ENCODE data around the gene LARGE1.

LARGE1 gene
- 3.2 to 6.4 (median 5.0) reads per million in 3 experiments for total RNA-seq

DNA sequence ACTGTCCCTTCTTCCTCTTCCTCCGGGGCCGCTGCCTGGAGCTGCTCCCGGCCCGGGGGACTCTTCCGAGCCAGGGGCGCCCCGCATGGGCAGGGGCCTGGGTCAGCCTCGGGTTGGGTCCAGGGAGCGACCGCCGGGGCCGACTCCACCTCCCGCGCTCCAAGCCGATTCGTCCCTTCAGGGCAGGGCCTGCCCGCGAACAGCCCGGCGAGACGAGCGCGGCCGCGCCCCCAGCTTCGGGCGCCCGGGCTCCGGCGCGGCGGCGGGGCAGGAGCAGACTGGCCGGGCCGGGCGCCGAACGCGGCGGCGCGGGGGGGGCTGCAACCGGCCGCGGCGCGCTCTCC, at the start of gene LARGE1:
Gene LARGE1 (minus strand): TSS at position 280 of the 344 bp plus-strand sequence.
- DNase-seq = no peak

DNA sequence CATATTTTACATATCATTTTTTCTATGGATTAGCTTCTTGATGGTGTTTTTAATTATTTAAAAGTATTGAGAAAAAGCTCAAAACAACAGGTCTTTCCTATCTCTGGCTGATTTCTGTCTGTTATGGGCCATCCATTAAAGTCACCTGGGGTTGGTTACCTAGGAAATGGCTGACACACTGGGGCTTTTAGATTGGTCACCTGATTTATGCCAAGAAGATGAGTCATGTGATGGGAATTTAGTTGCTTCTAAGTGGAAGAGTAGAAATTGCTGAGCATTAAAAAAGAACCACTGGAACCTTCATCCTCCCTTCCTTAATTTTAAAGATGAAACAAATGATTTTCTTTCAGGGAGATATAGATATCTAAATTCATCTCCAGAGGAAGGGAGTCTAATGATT, 48.8 kb upstream of the LARGE1 start:
- no peak for DNase-seq

DNA sequence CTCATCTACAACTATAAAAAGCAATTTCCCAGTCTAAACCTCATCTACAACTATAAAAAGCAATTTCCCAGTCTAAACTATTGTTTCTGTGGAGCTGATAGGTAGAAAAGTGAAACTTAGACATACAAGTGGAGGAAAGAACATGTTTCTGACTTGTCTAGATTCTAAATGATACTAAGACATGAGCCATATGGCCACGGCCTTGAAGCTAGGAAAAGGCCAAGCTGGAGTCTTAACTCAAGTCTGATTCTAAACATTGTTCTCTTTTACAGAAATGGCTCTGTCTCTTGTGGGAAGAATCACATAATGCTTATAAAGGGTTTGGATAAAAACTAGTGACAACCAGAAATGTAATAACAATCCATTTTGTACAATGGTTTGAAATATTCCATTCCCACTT, 43.8 kb upstream of the LARGE1 start:
- DNase-seq = no peak

DNA sequence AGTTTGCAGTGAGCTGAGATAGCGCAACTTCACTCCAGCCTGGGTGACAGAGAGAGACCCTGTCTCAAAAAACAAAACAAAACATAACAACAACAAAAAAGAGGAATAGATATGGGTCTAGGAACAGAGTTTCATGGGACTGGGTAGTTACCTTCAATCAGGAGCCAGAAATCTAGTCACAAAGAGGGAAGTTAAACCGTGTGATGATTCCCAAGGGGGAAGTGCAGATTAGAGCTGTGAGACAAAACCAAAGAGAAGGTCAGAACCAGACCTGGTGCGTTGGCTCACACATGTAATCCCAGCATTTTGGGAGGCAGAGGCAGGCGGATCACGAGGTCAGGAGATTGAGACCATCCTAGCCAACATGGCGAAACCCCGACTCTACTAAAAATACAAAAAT, 42.1 kb upstream of the LARGE1 start:
- DNase-seq = no peak

DNA sequence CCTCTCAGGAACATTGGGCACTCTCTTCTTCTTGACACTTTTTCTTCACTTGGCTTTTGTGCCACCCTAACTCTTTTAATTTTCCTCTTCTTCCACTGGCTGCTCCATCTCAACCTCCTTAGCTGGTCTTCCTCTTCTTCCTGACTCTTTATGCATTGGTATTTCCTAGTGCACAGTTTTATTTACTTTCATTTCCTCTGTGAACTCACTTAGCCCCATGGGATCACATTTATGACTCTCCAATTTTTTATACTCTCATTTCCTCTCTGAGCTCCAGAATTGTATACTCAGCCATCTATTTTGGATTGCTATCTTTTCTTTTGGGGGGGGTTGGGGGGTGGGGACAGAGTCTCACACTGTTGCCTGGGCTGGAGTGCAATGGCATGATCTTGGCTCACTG, 38.5 kb upstream of the LARGE1 start:
- DNase-seq = no peak

DNA sequence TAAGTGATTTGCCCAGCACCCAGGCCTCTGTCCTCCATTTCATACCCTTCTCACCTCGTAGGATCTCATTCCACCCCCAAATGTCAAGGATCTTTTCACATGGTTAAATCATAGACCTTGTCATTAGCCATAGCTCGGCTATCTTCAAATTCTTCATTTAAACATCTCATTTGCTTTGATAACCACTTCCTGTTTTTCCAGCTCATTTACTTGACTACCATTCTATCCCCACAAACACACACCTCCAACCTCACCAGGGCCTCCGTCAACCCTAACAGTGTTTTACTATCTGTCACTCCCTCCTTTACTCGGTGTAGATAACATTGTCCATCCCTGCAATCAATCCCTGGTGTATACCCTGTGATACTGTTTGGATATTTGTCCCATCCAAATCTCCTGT, 36.8 kb upstream of the LARGE1 start:
- DNase-seq = no peak

DNA sequence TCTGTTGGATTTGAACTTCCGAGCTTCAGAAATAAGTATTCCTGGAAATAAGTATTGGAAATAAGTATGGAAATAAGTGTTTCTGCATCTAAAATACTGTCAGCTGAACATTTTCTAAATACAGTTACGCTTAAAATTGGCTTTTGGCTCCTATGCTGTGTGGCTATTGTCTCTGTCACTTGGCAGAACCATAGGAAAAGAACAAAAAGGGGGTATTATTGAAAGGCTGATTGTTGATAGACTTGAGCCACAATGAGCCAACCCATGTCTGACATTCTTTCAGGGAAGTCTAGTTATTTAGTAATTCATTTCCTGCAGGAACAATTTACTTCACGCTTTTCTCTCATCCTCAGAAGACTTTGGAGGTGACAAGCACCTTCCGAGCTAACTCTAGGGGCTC, 32.5 kb upstream of the LARGE1 start:
- no peak for DNase-seq

DNA sequence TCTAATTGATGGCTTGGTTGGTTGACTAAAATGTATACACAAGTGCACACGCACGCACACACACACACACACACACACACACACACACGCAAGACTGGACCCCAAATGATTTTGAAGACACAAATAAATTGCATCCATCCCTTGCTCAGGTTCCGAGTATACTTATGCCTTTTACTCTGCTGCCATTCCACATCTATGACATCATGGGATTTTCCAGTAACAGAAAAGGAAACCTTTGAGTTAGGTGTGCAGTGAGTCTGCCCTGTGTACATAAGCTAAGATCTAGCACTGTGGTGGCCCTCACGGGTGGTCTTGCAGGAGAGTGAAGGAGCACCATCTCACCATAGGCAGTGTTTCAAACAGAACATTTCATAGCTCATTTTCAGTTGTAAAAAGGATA, 20.5 kb upstream of the LARGE1 start:
- DNase-seq = no peak

DNA sequence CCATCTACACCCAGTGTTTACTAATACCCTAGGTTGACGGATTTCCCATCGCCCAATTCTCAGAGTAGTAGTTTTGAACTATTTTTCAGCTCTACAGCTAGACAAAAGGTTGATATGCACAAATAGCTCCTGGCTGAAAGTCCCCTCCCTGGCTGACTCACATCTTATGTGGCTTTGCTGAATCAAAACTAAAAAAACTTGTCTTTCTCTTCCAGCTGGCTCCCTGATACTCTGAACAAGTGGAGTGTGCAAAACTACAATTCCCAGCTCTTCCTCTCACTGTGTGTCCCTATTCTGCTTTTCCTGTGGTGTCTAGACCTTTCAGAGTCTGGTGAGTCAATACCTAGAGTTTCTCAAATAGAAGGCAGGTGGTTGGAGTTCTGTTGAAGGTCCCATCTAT, 12.7 kb upstream of the LARGE1 start:
- DNase-seq = no peak

DNA sequence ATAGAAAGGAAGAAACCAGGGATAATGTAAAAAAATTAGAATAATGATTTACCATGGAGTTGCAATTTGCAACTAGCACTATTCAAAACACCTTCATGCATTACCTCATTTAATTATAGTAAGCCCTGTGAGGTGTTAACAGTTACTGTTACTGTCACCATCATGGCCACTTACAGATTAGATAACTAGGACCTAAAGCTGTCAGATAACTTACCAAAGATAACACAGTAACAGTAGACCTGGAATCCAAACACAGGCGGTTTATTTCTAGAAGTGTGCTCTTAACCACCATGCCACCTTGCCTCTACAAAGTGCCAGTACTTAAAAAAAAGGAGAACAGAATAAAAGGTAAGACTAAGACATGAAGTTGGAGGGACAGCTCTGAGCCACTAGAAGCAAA, 11.1 kb upstream of the LARGE1 start:
- no peak for DNase-seq

DNA sequence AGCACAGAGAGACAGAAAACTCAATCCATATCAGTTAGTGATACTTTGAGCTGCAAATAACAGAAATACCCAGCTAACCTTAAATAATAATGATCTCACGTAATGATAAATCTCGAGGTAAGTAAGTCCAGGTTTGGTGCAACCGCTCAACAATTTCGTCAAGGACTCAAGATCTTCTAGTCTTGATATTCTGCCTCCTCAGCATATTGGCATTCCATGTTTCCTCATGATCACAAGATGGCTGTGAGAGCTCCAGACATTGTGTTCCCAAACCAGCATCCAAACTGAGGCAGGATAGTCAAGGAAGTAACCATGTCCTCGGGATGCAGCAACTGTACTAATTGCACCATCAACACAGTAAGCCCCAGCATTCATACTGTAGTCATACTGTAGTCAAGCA, 7.5 kb upstream of the LARGE1 start:
- no peak for DNase-seq

DNA sequence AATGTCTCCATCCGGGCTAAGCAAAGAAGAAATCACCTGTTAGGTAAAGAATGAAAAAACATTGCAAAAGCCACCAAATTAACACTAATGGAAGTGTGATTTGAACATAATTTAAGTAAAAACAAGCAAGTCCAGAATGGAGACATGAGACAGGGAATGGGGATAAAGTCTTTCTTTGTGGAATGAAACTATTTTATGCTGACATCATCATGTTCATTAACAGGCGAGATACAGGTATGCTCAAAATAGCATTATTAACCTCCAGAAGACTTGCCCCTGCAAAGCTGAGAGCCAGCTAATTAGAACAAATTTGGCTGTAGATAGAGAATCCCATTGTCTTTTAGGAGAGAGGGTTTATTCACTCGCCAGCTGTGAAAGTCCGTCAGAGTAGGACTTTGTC, 4.9 kb upstream of the LARGE1 start:
- DNase-seq = no peak

DNA sequence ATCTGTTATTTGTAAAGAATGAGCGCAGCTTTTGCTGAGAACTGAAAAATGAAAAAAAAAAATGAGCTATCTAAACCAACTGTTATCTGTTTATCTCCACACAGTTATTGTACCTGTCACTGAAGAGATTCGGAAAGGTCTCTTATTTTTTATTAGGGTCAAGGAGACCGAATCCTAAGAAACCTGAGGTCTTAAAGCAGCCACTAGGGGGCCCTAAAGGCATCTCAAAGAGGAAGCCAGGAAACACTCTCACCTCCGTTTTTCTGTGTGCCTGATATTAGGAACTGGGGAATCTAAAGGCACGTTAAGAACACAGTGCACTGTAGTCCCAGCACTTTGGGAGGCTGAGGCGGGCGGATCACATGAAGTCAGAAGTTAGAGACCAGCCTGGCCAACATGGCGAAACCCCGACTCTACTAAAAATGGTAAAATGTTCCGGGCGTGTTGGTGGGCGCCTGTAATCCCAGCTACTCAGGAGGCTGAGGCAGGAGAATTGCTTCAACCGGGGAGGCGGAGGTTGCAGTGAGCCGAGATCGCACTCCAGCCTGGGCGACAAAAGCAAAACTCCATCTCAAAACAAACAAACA, 3.5 kb upstream of the LARGE1 start:
- DNase-seq = peak; percentile 23

DNA sequence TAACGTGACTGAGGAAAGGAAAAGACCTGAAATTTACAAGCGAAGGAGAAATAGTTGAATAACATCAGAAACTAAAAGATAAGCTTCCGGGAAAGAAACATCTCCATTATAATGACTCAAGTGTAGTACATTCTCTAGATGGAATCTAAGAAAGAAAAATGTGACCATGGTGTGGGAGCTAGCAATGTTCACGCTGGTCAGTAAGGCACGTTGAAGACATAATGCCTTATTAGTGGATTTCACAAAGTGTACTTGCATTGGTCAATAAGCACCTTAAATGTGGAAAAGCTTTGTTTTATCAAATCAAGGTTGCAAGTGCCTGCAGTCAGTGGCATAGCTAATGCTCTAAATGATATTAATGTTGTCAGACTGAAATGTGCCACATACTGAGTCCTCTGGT, 2.8 kb upstream of the LARGE1 start:
- no peak for DNase-seq

DNA sequence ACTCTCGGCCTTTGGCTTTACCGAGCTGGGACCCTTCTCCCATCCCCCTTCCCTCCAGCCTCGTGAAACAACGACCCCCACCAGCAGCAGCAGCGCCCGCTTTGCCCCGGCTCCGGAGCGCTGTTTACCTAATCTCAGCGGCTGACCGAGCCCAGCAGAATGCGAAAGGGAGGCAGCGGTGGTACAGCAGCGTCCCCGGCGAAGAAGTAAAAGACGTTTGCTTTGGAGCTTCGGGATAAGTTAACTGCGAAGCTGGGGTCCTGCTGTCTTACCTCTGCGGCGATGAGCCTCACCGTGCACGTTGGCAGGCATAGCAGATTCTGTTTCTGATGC, 2.0 kb upstream of the LARGE1 start:
- peak; percentile 8 for DNase-seq

DNA sequence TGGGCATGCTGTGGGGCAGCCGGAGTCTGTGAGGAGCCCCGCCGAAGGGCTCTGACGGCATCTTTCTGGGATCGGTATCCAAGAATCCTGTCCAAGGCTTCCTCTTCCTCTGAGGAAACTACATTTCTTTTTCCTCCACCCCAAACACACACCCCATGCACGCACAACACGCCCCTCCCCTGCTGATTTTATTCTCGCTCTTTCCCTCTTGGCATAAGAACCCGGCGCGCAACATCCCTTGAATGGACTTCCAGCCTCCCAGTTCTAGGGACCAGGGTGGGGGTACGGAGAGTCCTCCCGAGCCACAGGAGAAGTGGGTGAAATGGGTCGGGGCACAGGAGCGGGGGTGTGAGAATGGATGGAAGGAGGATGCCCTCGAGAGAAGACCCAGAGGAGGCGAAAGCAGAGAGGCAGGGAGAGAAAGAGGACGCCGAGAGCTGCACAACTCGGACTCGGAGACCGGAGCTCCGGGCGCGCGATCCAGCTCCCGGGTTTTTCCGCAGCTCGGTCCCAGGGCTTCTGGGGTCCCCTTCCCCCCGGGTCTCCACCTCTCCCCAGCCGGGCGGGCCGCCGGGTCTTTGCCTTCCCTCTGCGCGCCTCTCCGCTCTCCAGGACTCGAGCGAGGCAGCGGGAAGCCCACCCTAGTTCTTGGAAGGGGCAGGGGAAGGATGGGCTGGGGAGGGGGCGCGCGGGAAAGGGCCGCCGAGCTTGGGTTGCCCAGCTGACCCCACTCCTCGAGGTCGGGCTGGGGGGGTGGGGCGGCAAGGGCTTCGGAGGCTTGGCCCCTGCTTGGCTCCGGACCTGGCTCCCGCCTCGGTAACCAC, 1.5 kb upstream of the LARGE1 start:
- DNase-seq = no peak

DNA sequence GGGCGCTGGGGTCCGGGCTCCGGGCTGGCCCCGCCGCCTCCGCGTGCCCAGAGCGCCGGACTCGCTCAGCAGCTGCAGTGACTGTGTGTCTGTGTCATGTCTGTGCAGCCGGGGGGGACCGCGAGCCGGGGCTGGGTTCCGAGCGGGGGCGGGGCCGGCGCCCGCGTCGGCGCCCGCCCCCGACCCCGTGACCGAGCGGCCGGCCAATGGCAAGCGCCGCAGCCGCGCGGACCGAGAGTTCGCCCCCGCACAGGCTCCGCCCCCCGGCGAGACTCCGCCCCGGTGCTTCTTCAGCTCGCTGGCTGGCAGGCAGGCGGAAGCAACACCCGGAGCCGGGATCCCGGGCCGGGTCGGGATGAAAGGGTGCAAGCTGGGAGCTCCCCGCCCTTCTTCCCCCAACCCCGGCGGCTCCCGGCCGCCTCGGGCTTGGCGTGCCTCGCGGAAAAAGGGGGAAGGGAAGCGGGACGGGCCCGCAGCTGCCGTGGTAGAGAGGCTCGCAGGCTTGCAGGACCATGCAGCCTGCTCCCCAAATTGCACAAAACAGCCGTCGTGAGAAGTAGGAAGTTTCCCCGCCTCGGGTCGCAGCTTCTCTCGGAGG, 750 bp upstream of the LARGE1 start:
- DNase-seq = peak; percentile 81

DNA sequence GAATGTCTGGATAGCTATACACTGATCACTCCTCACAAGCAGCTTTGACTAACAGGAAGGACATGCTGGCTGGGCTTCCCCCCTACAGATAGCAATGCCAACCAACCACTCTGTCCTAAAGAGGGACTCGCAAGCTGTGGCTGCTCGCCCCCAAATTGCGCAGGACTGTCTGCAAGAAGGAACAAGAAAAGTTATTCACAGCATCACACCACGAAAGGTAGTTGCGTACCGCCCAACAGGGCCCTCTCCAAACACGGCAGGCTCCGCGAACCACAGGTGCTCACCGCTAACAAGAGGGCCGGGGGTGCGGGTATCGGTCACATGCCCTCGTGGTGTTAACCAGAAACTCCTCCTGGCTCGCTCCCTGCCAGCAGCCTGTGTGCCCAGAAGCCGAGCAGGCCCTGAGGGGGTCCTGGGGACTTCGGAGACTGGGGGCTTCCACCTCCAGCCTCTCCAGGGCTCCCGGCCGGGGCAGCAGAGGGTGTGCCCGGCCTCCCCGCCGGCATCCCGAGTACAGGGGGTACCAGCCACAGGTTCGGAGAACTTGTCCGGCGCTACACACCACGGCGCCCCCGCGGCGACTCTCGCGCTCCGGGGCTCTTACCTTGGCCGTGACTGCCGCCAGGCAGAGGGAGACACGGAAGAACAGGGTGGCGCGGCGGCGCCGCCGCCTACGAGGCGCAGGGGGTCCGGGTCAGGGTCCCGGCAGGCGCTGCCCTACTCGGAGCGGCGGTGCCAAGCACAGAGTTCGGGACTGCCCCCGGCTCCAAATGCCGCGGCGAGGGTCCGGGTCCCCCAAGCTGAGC, 682 bp downstream of the LARGE1 start:
- no peak for DNase-seq

DNA sequence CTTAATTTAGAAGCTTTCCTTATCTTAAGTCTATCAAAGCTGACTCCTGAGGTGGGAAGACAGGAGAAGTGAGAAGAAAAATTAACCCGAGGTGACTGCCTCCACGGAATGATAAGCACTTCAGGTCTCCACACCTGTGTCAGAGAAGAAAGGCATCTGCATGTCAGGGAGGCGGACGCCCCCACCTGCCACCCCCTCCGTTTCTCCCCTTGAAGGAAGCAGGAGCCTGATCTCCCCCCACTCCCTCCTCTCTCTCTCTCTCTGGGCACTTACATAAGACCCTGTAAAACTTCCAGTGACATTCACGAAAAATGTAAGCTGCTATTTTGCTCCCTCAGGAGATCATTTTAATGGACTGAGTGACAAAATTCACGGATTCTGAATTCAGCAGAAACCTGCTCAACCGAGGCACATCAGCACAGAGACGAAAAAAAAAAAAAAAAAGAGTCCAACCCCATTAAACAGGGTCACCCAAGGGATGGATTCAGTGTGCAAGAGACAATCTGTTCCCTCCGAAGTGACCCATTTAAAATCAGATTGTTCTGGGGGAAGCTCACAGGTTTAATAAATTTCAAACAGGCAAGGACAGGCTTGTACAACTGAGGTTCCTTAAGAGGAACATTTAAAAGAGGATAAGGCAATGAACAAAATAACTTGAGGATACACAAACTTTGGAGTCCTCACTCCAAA, 1.5 kb downstream of the LARGE1 start:
- DNase-seq = no peak

DNA sequence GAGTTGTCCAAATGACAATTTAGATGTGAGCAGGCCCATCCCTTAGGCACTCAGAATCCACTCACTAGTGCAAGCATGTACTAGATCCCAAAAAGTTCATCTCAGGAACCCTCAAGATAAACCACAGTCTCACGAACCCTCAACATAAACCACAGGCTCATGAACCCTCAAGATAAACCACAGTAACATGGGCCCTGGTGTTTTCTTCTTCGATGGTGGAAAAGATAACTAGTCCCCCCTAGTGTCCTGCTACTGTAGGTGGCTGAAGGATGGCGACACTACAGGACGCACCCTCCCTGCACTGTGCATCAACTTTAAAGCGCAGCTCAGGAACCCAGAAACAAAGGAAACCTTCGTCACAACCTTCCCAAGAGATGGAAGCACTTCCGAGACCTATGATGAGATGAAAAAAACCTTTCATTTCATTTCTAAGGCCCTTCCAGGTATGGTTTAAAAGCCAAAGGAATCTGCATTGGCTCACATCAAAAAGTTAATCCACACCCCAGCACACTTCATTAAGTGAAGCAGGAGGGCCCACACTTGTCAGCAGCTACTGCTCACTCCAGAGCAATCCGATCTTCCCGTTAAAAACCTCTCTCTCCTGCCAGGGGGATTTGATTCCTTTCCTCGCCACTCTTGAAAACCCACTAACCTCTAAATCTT, 2.4 kb downstream of the LARGE1 start:
- no peak for DNase-seq

DNA sequence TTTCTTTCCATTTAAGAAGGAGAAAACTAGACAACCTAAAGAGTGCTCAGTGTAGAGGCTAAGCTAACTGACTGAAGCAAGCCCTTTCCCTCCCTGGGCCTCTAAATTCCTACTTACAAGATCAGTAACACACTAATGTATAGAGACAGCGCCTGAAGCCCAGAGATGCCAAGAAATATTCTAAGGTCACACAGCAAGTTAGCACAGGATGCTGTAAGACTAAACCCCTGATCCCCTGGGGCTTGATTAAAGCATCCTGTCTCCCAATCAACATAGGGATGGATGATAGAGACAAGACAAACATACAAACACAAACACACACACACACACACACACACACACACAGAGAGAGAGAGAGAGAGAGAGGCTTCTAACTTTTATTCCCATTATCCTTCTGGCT, 5.6 kb downstream of the LARGE1 start:
- DNase-seq = no peak

DNA sequence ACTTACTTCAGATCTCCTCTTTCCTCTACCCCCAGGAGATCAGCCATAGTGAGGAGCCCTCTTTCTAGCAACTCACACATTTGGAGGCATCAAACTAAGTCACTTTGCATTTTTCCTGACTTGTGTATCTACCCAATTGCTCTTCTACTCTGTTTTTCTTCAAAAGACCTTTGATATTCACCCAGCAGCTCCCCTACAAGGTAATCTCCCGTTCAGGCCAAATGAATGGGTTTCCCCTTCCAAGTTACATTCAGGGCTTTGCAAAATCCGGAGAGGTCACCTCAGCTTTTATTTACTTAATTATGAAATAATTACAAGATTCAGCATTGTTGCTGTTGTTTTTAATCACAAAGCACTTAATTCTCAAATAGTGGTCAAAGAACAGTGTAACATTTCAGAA, 6.1 kb downstream of the LARGE1 start:
- no peak for DNase-seq

DNA sequence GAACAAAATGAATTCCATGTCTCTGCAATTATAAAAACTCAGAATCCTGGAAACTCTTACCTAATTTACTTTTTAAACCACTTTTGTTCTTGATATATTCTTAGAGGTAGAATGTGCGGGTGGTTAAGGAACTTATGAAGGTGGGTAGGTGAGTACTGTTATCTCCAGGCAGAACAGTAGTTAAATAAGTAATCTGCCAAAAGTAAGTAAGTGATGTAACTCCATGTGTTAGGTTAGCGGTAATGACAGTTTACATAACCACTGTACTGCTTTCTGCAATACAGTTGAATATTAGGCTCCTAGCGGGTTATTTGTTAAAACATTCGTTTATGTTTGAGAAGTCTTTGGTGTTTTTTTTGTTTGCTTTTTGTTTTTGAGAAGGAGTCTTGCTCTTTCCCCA, 7.1 kb downstream of the LARGE1 start:
- DNase-seq = no peak
